ENCODE measurements around the gene PALM.

Gene PALM

DNA sequence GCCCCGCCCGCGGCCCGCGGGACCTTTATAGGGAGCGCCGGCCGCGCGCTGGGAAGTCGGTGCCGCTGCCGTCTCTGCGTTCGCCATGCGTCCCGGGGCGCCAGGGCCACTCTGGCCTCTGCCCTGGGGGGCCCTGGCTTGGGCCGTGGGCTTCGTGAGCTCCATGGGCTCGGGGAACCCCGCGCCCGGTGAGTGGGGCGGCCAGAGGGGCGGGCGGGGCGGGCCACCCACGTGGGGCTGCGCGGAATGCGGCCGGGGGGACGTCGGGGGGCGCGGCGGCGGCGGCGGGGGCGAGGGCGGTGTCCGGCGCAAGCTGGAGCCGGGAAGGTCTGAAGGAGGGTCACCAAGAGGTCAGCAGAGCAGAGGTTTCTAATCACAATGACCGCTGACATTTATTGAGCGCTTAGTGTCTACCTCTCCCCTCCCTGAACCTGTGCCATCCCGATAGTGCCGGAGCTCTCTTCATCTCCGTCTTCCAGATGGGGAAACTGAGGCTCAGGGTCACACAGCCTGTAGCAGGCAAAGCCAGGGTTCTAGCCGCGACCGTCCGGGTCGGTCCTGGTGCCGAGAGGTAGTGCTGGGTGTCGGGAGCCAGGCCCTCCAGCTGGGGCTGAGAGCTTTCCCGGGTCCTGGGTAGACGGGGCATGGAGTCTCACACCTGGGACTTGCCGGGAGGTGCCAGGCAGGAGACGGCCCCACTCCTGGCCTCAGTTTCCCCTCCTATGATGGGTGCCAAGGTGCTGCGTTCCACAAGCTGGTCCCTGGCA, 32.2 kb upstream of the PALM start, which contains the start of gene FSTL3 (continued):
- TF ChIP-seq, protein P1, sequence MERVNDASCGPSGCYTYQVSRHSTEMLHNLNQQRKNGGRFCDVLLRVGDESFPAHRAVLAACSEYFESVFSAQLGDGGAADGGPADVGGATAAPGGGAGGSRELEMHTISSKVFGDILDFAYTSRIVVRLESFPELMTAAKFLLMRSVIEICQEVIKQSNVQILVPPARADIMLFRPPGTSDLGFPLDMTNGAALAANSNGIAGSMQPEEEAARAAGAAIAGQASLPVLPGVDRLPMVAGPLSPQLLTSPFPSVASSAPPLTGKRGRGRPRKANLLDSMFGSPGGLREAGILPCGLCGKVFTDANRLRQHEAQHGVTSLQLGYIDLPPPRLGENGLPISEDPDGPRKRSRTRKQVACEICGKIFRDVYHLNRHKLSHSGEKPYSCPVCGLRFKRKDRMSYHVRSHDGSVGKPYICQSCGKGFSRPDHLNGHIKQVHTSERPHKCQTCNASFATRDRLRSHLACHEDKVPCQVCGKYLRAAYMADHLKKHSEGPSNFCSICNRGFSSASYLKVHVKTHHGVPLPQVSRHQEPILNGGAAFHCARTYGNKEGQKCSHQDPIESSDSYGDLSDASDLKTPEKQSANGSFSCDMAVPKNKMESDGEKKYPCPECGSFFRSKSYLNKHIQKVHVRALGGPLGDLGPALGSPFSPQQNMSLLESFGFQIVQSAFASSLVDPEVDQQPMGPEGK (CRISPR knock-in tag; IDR thresholded peaks at IDR 0.05; ENCODE audit: borderline replicate concordance), result no peak
- no peak for TF ChIP-seq TOX (CRISPR knock-in tag; IDR thresholded peaks at IDR 0.05; ENCODE audit: borderline replicate concordance)
- TF ChIP-seq BACH2 (CRISPR knock-in tag; IDR thresholded peaks at IDR 0.05; ENCODE audit: borderline replicate concordance), result no peak

DNA sequence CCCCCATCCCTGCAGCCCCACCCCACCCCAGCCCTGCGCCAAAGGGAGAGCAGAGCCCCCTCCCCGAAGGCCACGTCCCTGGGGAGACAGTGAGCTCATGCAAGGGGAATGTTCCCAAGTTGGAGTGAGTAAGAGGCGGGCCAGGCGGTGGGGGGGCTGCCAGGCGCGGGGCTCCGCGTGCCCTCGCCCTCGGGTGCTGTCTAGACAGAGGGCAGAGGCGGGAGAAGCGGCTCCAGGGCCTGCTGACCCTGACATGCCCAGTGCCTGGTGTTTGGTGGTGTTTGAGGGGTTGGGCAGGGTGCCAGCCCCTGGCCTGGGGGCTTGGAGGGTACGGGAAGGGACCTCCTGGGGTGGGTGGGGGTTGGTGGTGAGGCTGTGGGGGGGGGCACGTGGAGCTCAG, 31.5 kb upstream of the PALM start:
- TF ChIP-seq, protein P1 (CRISPR knock-in tag; IDR thresholded peaks at IDR 0.05; ENCODE audit: borderline replicate concordance), result peak; percentile 59; the same call in 1 of the 2 replicates
- TF ChIP-seq, protein P2, sequence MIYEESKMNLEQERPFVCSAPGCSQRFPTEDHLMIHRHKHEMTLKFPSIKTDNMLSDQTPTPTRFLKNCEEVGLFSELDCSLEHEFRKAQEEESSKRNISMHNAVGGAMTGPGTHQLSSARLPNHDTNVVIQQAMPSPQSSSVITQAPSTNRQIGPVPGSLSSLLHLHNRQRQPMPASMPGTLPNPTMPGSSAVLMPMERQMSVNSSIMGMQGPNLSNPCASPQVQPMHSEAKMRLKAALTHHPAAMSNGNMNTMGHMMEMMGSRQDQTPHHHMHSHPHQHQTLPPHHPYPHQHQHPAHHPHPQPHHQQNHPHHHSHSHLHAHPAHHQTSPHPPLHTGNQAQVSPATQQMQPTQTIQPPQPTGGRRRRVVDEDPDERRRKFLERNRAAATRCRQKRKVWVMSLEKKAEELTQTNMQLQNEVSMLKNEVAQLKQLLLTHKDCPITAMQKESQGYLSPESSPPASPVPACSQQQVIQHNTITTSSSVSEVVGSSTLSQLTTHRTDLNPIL (CRISPR knock-in tag; IDR thresholded peaks at IDR 0.05; ENCODE audit: low read depth), result no peak
- peak; percentile 52 for ATAC-seq

DNA sequence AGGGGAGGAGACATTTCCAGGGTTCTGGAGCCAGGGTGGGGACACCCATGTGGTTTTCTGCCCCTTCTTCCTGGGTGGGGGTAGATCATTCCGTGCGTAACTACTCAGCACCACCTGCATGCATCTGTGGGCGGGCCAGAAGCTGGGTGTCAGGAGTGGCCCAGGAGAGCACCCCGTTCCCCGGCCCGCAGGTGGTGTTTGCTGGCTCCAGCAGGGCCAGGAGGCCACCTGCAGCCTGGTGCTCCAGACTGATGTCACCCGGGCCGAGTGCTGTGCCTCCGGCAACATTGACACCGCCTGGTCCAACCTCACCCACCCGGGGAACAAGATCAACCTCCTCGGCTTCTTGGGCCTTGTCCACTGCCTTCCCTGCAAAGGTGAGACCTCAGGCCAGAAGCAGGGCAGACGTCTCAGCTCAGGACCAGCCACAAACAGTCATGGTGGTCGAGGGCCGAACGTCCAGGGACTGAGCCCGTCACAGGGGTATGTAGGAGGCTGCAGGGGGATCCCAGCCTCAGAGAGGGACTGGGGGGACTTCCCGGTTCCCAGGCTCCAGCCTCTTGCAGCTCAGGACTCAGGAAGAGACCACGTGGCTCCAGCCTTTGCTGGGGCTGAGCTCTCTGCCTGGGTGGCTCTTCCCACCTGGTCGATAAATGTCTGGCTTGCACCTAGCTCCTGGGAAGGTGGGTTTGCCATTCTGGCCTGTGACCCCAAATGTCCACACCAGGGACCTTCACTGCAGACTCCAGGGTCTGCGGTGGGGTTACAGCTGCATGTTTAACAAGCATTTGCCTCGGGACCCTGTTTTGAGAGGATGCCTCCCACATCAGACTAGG, 30.9 kb upstream of the PALM start:
- ATAC-seq, result no peak
- TF ChIP-seq ARNTL (CRISPR knock-in tag; IDR thresholded peaks at IDR 0.05; ENCODE audit: borderline replicate concordance, low read depth) (no peak), ZFP30 (CRISPR knock-in tag; IDR thresholded peaks at IDR 0.05) (no peak), ZNF8 (CRISPR knock-in tag; IDR thresholded peaks at IDR 0.05) (no peak), GLIS3 (CRISPR knock-in tag; IDR thresholded peaks at IDR 0.05) (no peak), ZNF565 (CRISPR knock-in tag; conservative IDR thresholded peaks at IDR 0.05; ENCODE audit: low read depth) (no peak), TCF4 (CRISPR knock-in tag; IDR thresholded peaks at IDR 0.05; ENCODE audit: borderline replicate concordance) (no peak), ZNF70 (CRISPR knock-in tag; IDR thresholded peaks at IDR 0.05) (no peak), BACH2 (CRISPR knock-in tag; IDR thresholded peaks at IDR 0.05; ENCODE audit: borderline replicate concordance) (no peak), PPARA (CRISPR knock-in tag; IDR thresholded peaks at IDR 0.05; ENCODE audit: borderline replicate concordance) (no peak), ISL1 (CRISPR knock-in tag; IDR thresholded peaks at IDR 0.05) (no peak), TOX (CRISPR knock-in tag; IDR thresholded peaks at IDR 0.05; ENCODE audit: borderline replicate concordance) (no peak), ESRRG (CRISPR knock-in tag; IDR thresholded peaks at IDR 0.05) (no peak)
- TF ChIP-seq, protein P3, sequence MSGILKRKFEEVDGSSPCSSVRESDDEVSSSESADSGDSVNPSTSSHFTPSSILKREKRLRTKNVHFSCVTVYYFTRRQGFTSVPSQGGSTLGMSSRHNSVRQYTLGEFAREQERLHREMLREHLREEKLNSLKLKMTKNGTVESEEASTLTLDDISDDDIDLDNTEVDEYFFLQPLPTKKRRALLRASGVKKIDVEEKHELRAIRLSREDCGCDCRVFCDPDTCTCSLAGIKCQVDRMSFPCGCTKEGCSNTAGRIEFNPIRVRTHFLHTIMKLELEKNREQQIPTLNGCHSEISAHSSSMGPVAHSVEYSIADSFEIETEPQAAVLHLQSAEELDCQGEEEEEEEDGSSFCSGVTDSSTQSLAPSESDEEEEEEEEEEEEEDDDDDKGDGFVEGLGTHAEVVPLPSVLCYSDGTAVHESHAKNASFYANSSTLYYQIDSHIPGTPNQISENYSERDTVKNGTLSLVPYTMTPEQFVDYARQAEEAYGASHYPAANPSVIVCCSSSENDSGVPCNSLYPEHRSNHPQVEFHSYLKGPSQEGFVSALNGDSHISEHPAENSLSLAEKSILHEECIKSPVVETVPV (CRISPR knock-in tag; IDR thresholded peaks at IDR 0.05), result no peak
- TF ChIP-seq, protein P2 (CRISPR knock-in tag; IDR thresholded peaks at IDR 0.05; ENCODE audit: low read depth), result no peak

DNA sequence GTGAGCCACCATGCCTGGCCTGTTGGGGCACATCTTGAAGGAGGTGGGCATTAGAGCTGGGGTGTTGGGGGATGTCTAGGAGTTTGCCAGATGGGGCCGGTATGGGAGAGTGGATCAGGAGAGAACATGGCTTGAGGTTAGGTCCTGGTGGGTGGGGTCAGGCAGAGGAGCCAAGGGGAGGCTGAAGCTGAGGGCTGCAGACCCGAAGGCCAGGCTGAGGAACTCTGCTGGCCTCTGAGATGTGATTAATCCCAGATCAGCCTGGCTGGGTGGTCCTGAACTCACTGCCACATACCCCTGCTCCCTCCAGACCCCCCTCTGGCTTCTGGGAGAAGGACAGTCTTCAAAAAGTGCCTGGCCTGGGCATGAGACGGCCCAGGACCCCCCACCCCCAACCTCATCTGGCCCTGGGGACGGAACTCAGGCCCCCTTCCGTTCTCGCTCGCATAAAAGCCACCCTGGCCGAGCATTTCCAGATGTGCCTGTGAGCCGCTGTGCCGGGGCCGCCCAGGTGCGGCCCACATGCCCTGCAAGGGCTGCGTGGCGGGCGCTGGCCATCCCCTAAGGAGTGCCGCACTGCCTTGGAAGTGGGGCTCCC, 29.8 kb upstream of the PALM start:
- TF ChIP-seq PPARA (CRISPR knock-in tag; IDR thresholded peaks at IDR 0.05; ENCODE audit: borderline replicate concordance) (no peak), ZFP3 (CRISPR knock-in tag; IDR thresholded peaks at IDR 0.05) (peak; percentile 99)
- no peak for ATAC-seq

Data from SK-N-SH treated with all-trans-retinoic acid at 6 μM for 48 hours (cell line).